Nephron progenitor cell (in vitro differentiated cells): ENCODE results near the gene SUGT1.

Experiments
- DNase-seq: peaks from one replicate; pipeline ENCODE4 v3.0.0; 2021
- H3K27ac Mint-ChIP-seq: 2 replicates; pipeline ENCODE4 v1.8.0; 2021; ENCODE audit warnings: mild to moderate bottlenecking, moderate library complexity, mixed read lengths
- H3K27me3 Mint-ChIP-seq: 2 replicates; pipeline ENCODE4 v1.8.0; 2021; ENCODE audit warnings: mild to moderate bottlenecking, low read depth, mixed read lengths; ENCODE audit not compliant: poor library complexity
- H3K36me3 Mint-ChIP-seq: 2 replicates; pipeline ENCODE4 v1.8.0; 2021; ENCODE audit warnings: low read depth, mixed read lengths
- H3K4me1 Mint-ChIP-seq: 2 replicates; pipeline ENCODE4 v1.8.0; 2021; ENCODE audit warnings: mixed read lengths
- H3K4me3 Mint-ChIP-seq: 2 replicates; pipeline ENCODE4 v1.8.0; 2021; ENCODE audit warnings: mild to moderate bottlenecking, moderate library complexity, mixed read lengths
- H3K9me3 Mint-ChIP-seq: 2 replicates; pipeline ENCODE4 v1.8.0; 2021; ENCODE audit warnings: mild to moderate bottlenecking, moderate library complexity, mixed read lengths
- TF ChIP-seq, protein P1 (sequence below): fragments of 200-600 bp; sonication (generic); IDR thresholded peaks from 2 replicates; pipeline ENCODE4 v1.5.0; 2021; ENCODE audit warnings: antibody characterized with exemption

Gene SUGT1

DNA sequence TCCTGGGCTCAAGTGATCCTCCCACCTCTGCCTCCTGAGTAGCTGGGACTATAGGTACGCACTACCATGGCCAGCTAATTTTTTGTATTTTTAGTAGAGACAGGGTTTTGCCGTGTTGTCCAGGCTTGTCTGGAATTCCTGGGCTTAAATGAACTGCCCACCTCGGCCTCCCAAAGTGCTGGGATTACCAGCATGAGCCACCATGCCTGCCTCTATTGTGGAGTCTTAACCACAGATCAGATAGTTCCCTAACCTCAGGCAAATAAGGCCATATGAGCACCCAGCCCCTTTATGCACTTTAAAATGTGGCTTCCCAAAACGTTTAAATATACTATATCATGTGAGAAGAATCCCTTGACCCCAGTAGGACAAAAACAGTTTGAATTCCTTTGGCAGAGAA is 70.5 kb downstream of the SUGT1 start:
- no peak overlapping the region for H3K27ac Mint-ChIP-seq
- TF ChIP-seq, protein P1, sequence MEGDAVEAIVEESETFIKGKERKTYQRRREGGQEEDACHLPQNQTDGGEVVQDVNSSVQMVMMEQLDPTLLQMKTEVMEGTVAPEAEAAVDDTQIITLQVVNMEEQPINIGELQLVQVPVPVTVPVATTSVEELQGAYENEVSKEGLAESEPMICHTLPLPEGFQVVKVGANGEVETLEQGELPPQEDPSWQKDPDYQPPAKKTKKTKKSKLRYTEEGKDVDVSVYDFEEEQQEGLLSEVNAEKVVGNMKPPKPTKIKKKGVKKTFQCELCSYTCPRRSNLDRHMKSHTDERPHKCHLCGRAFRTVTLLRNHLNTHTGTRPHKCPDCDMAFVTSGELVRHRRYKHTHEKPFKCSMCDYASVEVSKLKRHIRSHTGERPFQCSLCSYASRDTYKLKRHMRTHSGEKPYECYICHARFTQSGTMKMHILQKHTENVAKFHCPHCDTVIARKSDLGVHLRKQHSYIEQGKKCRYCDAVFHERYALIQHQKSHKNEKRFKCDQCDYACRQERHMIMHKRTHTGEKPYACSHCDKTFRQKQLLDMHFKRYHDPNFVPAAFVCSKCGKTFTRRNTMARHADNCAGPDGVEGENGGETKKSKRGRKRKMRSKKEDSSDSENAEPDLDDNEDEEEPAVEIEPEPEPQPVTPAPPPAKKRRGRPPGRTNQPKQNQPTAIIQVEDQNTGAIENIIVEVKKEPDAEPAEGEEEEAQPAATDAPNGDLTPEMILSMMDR, result no peak
- H3K36me3 Mint-ChIP-seq, result peaks cover 24% of the 10 kb centered on the region
- no peak overlapping the region for H3K4me3 Mint-ChIP-seq
- peaks cover 10% of the 10 kb centered on the region for H3K4me1 Mint-ChIP-seq
- H3K9me3 Mint-ChIP-seq, result peaks cover 46% of the 10 kb centered on the region
- peaks cover 7% of the 10 kb centered on the region for H3K27me3 Mint-ChIP-seq
- no peak for DNase-seq

DNA sequence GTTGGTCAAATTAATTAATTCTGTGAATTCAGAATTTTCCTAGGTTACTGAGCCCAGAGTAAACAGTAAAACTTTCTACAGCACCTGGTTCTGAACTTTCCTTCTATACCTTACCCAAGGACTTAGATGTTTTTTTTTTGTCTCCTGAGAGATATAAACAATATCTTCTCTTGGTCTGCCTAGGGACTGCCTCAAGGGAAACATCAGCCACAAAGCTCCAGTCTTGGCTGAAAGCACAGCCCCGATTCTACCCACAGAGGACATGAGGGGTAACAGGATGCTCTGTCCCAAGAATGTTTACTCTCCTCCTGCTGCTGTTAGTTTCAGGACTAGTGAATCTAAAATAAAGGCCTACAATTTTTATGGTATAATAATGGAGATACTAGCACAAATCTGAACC is 72.7 kb downstream of the SUGT1 start:
- Mint-ChIP-seq H3K27ac (no peak overlapping the region), H3K27me3 (peaks cover 11% of the 10 kb centered on the region)

DNA sequence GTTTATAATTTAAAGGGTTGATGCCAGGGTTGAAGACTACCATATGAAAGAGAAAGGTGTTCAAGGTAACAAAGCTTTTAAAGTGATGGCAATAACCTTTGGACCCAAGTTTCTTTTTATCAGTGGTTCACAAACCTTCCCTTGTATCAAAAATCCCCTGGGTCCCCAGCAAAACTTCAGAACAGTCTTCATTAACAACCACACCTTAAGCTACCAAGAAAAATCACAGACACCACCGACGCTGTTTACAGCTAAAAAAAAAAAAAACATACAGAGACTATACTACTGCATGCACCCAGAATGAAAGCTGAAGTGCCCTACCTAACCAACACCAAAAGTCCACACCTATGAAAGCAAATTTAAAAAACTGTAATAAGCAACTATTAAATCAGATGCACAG is 73.6 kb downstream of the SUGT1 start:
- Mint-ChIP-seq H3K27me3 (peaks cover 11% of the 10 kb centered on the region), H3K27ac (no peak overlapping the region), H3K4me3 (no peak overlapping the region), H3K9me3 (peaks cover 20% of the 10 kb centered on the region), H3K4me1 (peaks cover 15% of the 10 kb centered on the region), H3K36me3 (no peaks in the 10 kb centered on the region)
- no peak for DNase-seq
- TF ChIP-seq, protein P1, result no peak

More for the DNA sequence above, 72.7 kb downstream of the SUGT1 start:
- peaks cover 25% of the 10 kb centered on the region for H3K9me3 Mint-ChIP-seq
- TF ChIP-seq, protein P1, result no peak
- H3K36me3 Mint-ChIP-seq, result peaks cover 3% of the 10 kb centered on the region
- H3K4me3 Mint-ChIP-seq, result no peak overlapping the region
- H3K4me1 Mint-ChIP-seq, result peaks cover 15% of the 10 kb centered on the region
- DNase-seq, result no peak

DNA sequence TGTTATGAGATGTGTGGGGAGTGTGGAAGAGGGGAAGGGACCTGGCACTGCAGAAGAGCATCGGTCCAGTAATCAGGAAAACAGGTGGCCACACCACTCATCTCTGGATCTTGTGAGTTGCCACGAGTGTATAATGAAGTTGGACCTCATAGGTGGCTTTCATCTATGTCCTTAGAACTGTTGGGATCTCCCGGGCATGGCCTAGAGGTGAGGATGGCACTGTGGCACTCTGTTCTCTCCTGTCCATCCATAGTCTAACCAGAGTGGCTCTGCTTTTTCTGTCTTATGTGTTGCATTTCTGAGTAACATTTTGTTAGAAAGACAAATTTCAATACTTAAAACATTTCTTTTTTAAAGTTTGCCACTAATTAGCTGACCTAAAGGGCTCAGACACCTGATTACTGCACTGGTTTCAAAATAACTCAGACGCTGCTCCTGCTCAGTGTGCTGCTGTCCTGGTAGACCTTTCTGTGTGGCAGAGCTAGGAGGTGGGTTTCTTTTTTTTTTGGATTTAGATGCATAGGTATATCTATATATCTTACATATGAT is 81.5 kb downstream of the SUGT1 start:
- H3K9me3 Mint-ChIP-seq, result no peaks in the 10 kb centered on the region
- no peaks in the 10 kb centered on the region for H3K36me3 Mint-ChIP-seq
- no peak overlapping the region for H3K27ac Mint-ChIP-seq
- DNase-seq, result no peak
- TF ChIP-seq, protein P1, result no peak
- H3K27me3 Mint-ChIP-seq, result peaks cover 23% of the 10 kb centered on the region
- H3K4me1 Mint-ChIP-seq, result peaks cover 11% of the 10 kb centered on the region
- no peak overlapping the region for H3K4me3 Mint-ChIP-seq

DNA sequence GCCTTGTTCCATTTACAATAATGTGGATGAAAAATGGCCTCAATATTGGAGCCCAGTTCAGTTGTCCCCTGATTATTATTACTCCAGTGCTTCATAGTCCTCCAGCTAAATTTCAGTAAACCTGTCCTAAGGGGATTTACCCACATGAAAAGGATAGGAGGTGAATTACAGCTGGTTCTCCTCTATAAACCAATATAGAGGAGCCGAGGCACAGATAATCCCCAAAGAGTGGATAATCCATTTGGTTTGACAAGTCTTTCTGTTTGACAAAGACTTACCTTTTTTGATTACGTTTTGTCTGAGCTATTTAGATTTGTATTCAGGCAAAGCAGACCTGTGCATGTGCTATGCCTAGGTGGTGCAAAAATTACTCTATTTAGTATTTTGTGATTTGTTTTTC is 84.3 kb downstream of the SUGT1 start:
- H3K9me3 Mint-ChIP-seq, result no peaks in the 10 kb centered on the region

DNA sequence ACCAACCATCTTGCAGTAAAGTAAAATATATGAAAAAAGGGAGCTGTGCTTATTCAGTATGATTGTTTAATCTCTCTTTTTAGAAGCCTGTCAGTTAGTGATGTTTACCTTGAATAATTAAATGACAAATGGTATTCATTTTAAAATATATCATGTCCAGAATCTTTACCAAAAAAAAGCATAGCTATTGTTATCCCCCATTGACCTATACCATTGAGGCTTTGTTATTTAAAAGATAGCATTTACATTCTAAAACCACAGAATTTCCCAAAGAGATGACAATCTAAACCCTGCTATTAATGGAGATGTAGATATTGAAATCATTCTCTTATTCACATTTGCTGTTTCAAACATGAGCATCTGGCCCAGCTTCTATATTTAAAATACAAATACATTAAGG is 84.8 kb downstream of the SUGT1 start:
- peaks cover 2% of the 10 kb centered on the region for H3K9me3 Mint-ChIP-seq

More for the DNA sequence above, 84.3 kb downstream of the SUGT1 start:
- DNase-seq, result no peak
- no peaks in the 10 kb centered on the region for H3K36me3 Mint-ChIP-seq
- H3K27ac Mint-ChIP-seq, result no peak overlapping the region
- no peak overlapping the region for H3K4me3 Mint-ChIP-seq
- peaks cover 47% of the 10 kb centered on the region for H3K27me3 Mint-ChIP-seq
- TF ChIP-seq, protein P1, result no peak
- peaks cover 15% of the 10 kb centered on the region for H3K4me1 Mint-ChIP-seq

More for the DNA sequence above, 84.8 kb downstream of the SUGT1 start:
- H3K36me3 Mint-ChIP-seq, result no peaks in the 10 kb centered on the region
- H3K27me3 Mint-ChIP-seq, result peaks cover 52% of the 10 kb centered on the region
- TF ChIP-seq, protein P1, result no peak
- no peak overlapping the region for H3K4me3 Mint-ChIP-seq
- no peak for DNase-seq
- H3K27ac Mint-ChIP-seq, result no peak overlapping the region
- H3K4me1 Mint-ChIP-seq, result peaks cover 15% of the 10 kb centered on the region
